Retina (tissue), 1 donor: ENCODE measurements around the gene C1QTNF2.

Source experiments
- DNase-seq: peaks from one replicate; pipeline ENCODE4 v3.0.0-alpha.2; 2016

C1QTNF2 gene, protein sequence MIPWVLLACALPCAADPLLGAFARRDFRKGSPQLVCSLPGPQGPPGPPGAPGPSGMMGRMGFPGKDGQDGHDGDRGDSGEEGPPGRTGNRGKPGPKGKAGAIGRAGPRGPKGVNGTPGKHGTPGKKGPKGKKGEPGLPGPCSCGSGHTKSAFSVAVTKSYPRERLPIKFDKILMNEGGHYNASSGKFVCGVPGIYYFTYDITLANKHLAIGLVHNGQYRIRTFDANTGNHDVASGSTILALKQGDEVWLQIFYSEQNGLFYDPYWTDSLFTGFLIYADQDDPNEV

GRCh38 chr5:160369990-160370712 lies at the start of gene C1QTNF2:
C1QTNF2 (minus strand) TSS chr5:160370626; CDS start chr5:160355011, 15,615 bp downstream.
- DNase-seq = peak; percentile 78

- DNase-seq = no peak
These were observed 49.8 kb upstream of the C1QTNF2 start for GRCh38 chr5:160420331-160420610.

DNA sequence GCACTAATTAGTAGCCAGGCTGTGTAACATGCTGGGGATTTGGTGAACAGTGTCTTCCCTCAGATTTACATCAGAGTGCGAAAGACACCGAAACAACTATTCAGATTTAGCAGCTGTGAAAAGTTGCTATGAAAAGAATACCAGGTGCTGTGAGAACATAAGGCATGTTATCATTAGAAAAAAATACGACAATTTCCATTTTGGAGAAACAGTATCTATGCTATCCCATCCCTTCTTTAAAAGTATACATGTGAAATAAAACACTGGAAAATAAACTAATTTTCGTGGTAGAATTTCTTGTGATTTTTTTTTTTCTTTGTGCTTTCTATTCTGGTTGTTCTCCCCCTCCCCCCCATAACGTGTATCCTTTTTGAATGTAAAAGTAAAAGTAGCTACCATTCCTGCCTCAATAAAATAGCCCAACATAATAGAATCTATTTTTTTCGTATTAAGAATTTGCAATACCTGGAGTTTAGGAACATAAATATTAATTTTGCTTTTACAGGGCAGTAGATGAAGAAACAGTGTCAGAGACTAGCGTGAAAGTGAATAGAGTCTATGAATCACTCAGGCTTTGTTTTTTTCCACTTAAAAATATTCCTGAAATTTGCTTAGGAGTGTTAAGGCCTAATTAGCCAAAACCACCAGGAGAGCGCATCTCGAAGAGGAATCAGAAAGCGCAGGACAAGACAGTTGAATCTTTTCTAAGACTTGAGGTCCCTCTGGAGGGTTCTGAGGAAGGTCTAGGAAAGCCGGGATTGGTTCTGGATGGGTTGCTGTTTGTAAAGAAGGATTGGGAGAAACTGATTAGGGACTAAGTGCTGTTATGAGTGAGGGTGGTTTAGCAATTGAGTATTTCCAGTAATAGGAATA lies 49.3 kb upstream of the C1QTNF2 start:
- DNase-seq = no peak

DNA sequence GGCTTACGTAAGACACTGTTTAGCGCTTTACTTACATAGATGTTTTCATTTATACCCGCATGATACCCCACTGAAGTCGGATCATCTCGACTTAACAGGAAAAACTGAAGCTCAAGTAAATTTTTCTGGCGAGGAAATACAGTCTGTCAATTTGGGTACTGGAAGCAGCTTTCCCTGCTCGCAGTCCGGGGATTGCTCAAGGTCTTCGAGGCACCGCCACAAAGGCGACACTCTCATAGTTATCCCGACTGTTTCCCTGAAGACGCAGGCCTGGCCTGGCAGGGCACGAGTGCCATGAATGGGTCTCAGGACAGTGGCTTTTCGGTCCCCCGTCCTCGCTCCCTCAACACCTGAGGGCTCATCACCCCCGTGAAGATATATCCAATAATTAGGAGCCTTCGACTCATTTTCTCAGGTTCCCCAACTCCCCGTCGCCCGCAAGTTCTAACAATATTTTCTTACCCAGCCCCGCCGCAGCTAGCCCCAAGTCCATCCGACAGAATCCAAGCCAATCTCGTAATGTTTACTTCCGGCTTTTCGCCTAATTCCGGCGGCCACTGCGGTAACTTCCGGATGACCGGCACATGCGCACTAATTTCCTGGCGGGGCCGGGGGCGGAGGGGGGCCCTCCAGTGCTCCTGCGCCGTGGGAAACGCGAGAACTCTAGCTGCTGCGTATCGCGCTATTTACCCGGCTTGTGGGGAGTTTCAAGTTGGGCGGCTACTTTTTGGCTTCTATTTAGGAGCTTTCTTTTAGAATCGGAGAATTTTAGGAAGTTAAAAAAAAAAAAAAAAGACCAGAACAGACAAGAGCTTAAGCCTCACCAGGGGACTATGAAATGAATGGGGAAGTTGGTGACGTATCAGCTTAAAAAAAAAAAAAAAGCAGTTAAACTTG lies 48.4 kb upstream of the C1QTNF2 start, which contains the start of gene SLU7:
Gene SLU7 (minus strand): TSS at position 521 of the 897 bp plus-strand sequence. CDS start 3,787 bp downstream, outside the sequence.
- peak; percentile 92 for DNase-seq

- peak; percentile 97 for DNase-seq
These were observed 29.3 kb upstream of the C1QTNF2 start, which contains the start of gene FAM200C for GRCh38 chr5:160399402-160400353. FAM200C (minus strand) TSS chr5:160400054; CDS start chr5:160395490, 4,564 bp downstream.

GRCh38 chr5:160398806-160399205 lies 28.4 kb upstream of the C1QTNF2 start:
- no peak for DNase-seq

GRCh38 chr5:160397492-160397891 lies 27.1 kb upstream of the C1QTNF2 start:
- DNase-seq = no peak

DNA sequence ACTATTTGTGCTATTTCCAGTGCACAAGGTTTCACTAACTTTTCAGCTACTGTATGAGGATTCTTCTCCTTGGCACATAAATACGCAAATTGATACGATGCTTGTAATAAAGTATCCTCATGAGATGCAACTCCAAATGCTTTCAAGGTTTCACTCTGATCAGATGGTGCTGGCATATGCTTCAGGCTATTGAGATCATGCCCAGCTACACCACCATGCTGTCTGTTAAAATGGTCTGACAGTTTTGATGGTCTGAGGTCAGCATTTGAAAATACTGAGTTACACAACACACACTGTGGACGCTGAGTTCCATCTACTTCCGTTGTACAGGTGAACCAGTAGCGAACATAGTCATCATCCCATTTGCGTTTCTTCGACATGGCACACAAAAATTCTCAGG lies 24.7 kb upstream of the C1QTNF2 start:
- no peak for DNase-seq

GRCh38 chr5:160390787-160391696 lies 20.6 kb upstream of the C1QTNF2 start:
- no peak for DNase-seq

- DNase-seq = no peak
These were observed 17.0 kb upstream of the C1QTNF2 start for GRCh38 chr5:160387445-160387844.

DNA sequence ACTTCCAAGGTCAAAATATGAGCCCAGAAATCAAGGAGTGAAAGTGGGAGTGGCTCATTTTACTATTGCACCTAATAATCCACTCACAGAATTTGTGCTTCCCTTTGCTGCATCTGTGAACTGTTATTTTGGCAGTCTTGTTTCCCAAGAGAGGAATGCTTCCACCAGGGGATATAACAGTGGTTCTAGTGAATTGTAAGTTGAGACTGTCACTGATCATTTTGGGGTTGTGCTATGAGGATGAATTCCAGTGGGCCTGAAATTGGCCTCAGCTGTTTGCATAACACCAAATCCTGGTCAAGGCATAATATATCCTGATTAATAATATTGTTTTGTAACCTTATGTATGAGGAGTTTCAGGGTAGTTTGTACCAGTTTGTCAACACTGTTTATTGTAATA lies 15.1 kb upstream of the C1QTNF2 start:
- DNase-seq = no peak

DNA sequence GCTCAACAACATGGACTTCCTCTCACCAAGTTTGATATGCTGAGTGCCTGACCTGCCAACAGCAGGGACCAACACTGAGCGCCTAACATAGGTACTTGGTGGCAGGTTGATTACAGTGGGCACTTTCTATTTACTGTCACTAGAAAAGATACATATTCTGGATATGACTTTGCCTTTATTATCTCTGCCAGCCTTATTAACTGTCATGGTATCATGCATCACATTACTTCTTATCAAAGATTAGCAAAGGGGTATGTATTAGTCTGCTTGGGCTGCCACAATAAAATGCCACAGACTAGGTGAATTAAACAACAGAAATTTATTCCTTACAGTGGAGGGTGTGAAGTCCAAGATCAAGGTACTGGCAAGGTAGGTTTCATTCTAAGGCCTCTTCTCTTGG lies 14.3 kb upstream of the C1QTNF2 start:
- no peak for DNase-seq

GRCh38 chr5:160382346-160382745 lies 11.9 kb upstream of the C1QTNF2 start:
- DNase-seq = no peak

DNA sequence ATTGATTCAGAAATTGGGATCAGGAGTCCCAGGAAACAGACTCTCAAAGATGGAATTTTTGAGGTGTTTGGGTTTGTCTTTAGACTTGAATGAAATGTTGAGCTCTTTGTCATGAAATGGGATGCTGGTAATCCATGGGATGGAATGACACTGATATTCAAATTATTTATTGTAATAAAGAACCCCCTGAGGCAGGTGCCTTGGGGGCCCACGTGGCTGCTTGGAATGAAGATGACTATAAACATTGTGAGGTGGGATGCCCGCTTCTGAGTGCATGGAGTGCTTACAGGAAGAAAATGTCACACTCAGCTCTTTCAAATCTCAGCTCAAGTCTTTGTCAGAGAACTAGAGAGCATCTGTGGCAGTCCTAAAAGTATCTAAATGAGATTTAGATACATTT lies 9.6 kb upstream of the C1QTNF2 start:
- DNase-seq = no peak

GRCh38 chr5:160379511-160379910 lies 9.1 kb upstream of the C1QTNF2 start:
- no peak for DNase-seq

- DNase-seq = no peak
These were observed 7.9 kb upstream of the C1QTNF2 start for GRCh38 chr5:160378330-160378729.

GRCh38 chr5:160377651-160378050 lies 7.2 kb upstream of the C1QTNF2 start:
- no peak for DNase-seq

GRCh38 chr5:160376416-160376815 lies 6.0 kb upstream of the C1QTNF2 start:
- DNase-seq = no peak

DNA sequence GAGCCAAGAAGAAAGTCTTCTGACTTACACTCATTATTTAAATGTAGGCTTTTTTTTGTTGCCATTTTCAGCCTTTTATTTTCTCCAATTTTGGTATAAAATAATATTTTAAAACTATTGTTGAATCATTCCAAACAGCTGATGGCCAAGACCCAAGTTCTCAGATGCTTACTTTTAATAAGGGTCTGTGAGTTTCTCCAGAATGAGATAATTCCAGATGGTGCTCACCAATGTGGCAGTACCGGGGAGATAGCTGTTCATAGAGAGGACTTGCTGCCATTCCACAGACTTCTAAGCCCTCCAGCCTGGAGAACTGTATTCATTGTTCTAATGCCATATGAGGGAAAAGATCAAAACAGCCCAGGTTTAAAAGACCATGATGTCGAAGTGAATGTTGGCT lies 5.3 kb upstream of the C1QTNF2 start:
- DNase-seq = no peak

DNA sequence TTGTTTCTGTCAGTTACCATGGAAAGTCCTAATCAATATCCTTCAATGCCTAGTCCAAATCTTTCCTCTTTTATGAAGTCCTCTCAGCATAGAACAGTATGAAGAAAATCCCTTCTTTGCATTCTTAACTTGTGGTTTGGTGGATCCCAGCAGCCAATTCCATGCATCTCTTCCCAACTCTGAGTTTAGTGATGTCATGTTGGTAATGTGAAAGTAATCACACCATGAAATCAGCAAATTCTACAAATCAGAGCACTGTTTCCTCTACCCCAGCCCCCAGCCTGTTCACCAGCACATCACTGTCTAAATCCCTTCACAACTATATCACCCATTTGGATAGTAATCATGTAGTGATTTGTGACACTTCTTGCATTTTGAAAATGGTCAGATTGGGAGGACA lies 4.7 kb upstream of the C1QTNF2 start:
- no peak for DNase-seq
